Type B pancreatic cell (in vitro differentiated cells): ENCODE data around the gene ZNF609. TPM values are rescaled to one million over a fixed set of nuclear protein-coding genes. Genes with fewer than 3 reads are reported as not detected.

Source experiments
- DNase-seq: peaks from one replicate; pipeline ENCODE4 v3.0.0; 2021; ENCODE audit warnings: mixed read lengths; ENCODE audit not compliant: unreplicated experiment; ENCODE audit errors: extremely low spot score
- H3K27ac Mint-ChIP-seq: 2 replicates; pipeline ENCODE4 v1.8.0; 2021; ENCODE audit warnings: mild to moderate bottlenecking, mixed read lengths
- H3K27me3 Mint-ChIP-seq: 2 replicates; pipeline ENCODE4 v1.8.0; 2021; ENCODE audit warnings: mixed read lengths
- H3K36me3 Mint-ChIP-seq: 2 replicates; pipeline ENCODE4 v1.8.0; 2021; ENCODE audit warnings: mixed read lengths
- H3K4me1 Mint-ChIP-seq: one replicate; pipeline ENCODE4 v1.8.0; 2021; ENCODE audit warnings: mixed read lengths; ENCODE audit not compliant: unreplicated experiment
- H3K4me3 Mint-ChIP-seq: 2 replicates; pipeline ENCODE4 v1.8.0; 2021; ENCODE audit warnings: mild to moderate bottlenecking, mixed read lengths
- H3K9me3 Mint-ChIP-seq: 2 replicates; pipeline ENCODE4 v1.8.0; 2021; ENCODE audit warnings: mixed read lengths
- CTCF ChIP-seq: fragments of 200-600 bp; sonication (generic); conservative IDR thresholded peaks from 2 replicates; pipeline ENCODE4 v1.5.0; 2021; ENCODE audit warnings: antibody characterized with exemption, mild to moderate bottlenecking
- total RNA-seq: library from RNA; stranded (reverse); gene quantifications from 2 replicates; pipeline ENCODE4 v1.2.1, GENCODE V29; 2021; ENCODE audit warnings: low replicate concordance

ZNF609 gene
- total RNA-seq, 1 donor from 2014 or later: 53.1 TPM

- Mint-ChIP-seq H3K36me3 (peaks cover 31% of the 10 kb centered on the region), H3K4me1 (peaks cover 31% of the 10 kb centered on the region), H3K27me3 (no peaks in the 10 kb centered on the region), H3K4me3 (no peak overlapping the region), H3K27ac (peak overlapping the region; percentile 45), H3K9me3 (no peaks in the 10 kb centered on the region)
- DNase-seq: no peak
- no peak for TF ChIP-seq CTCF
These were observed 41.0 kb downstream of the ZNF609 start for GRCh38 chr15:64501396-64501715.

GRCh38 chr15:64502151-64502550, 41.8 kb downstream of the ZNF609 start:
- peaks cover 30% of the 10 kb centered on the region for H3K36me3 Mint-ChIP-seq
- H3K27me3 Mint-ChIP-seq: no peaks in the 10 kb centered on the region
- no peaks in the 10 kb centered on the region for H3K9me3 Mint-ChIP-seq
- TF ChIP-seq CTCF: no peak
- peak overlapping the region; percentile 61 for H3K27ac Mint-ChIP-seq
- no peak overlapping the region for H3K4me3 Mint-ChIP-seq
- no peak for DNase-seq
- peaks cover 37% of the 10 kb centered on the region for H3K4me1 Mint-ChIP-seq

GRCh38 chr15:64502551-64502950, 42.2 kb downstream of the ZNF609 start:
- Mint-ChIP-seq H3K9me3 (no peaks in the 10 kb centered on the region), H3K27me3 (no peaks in the 10 kb centered on the region), H3K4me1 (peaks cover 41% of the 10 kb centered on the region)

GRCh38 chr15:64503197-64503596, 42.8 kb downstream of the ZNF609 start:
- Mint-ChIP-seq H3K9me3 (no peaks in the 10 kb centered on the region), H3K27me3 (no peaks in the 10 kb centered on the region), H3K4me1 (peaks cover 48% of the 10 kb centered on the region), H3K4me3 (peak overlapping the region; percentile 51), H3K27ac (peak overlapping the region; percentile 61), H3K36me3 (peaks cover 27% of the 10 kb centered on the region)
- no peak for DNase-seq
- no peak for TF ChIP-seq CTCF

More at GRCh38 chr15:64502551-64502950, 42.2 kb downstream of the ZNF609 start:
- H3K36me3 Mint-ChIP-seq: peaks cover 27% of the 10 kb centered on the region
- no peak for TF ChIP-seq CTCF
- H3K4me3 Mint-ChIP-seq: no peak overlapping the region
- no peak for DNase-seq
- peak overlapping the region; percentile 61 for H3K27ac Mint-ChIP-seq

GRCh38 chr15:64503640-64504039, 43.3 kb downstream of the ZNF609 start:
- Mint-ChIP-seq H3K4me1 (peaks cover 50% of the 10 kb centered on the region), H3K4me3 (peak overlapping the region; percentile 10), H3K27me3 (no peaks in the 10 kb centered on the region), H3K27ac (peak overlapping the region; percentile 61), H3K9me3 (no peaks in the 10 kb centered on the region), H3K36me3 (peaks cover 27% of the 10 kb centered on the region)
- DNase-seq: no peak
- TF ChIP-seq CTCF: no peak

- TF ChIP-seq CTCF: no peak
- H3K4me1 Mint-ChIP-seq: peaks cover 46% of the 10 kb centered on the region
- peak overlapping the region; percentile 85 for H3K27ac Mint-ChIP-seq
- DNase-seq: no peak
- H3K9me3 Mint-ChIP-seq: no peaks in the 10 kb centered on the region
- H3K27me3 Mint-ChIP-seq: no peaks in the 10 kb centered on the region
- peak overlapping the region; percentile 65 for H3K4me3 Mint-ChIP-seq
- peaks cover 6% of the 10 kb centered on the region for H3K36me3 Mint-ChIP-seq
These were observed 47.0 kb downstream of the ZNF609 start for GRCh38 chr15:64507293-64507802.
